ENCODE measurements around the gene ANKRD1.
"Not testable (repeated sequence)": the region's sequence is repeated elsewhere in the genome, so short reads cannot be mapped to it uniquely, and the experiment has no call there.

ANKRD1 gene

GRCh38 chr10:90913774-90914420, 7.0 kb downstream of the ANKRD1 start:
- no peak for TF ChIP-seq Cebpa-rat (IDR thresholded peaks at IDR 0.05)
- Histone ChIP-seq H3K4me2 (no peak overlapping the region), H3K9ac (no peak overlapping the region), H3K9me3 (no peaks in the 10 kb centered on the region), H3K4me1 (peaks cover 11% of the 10 kb centered on the region), H3K27me3 (no peaks in the 10 kb centered on the region), H4K20me1 (no peaks in the 10 kb centered on the region), H3K4me3 (no peak overlapping the region), H3K27ac (no peak overlapping the region), H3K36me3 (no peaks in the 10 kb centered on the region)

GRCh38 chr10:90912854-90913479, 7.9 kb downstream of the ANKRD1 start:
- Histone ChIP-seq H3K4me3 (no peak overlapping the region), H3K4me2 (no peak overlapping the region), H4K20me1 (no peaks in the 10 kb centered on the region), H3K9ac (no peak overlapping the region), H3K27me3 (no peaks in the 10 kb centered on the region), H3K4me1 (peaks cover 6% of the 10 kb centered on the region), H3K9me3 (no peaks in the 10 kb centered on the region), H3K27ac (no peak overlapping the region), H3K36me3 (peaks cover 1% of the 10 kb centered on the region; the same call in 1 of the 2 replicates)
- no peak for TF ChIP-seq Cebpa-rat (IDR thresholded peaks at IDR 0.05)

GRCh38 chr10:90912174-90912573, 8.7 kb downstream of the ANKRD1 start:
- Histone ChIP-seq H3K4me1 (peaks cover 6% of the 10 kb centered on the region; the same call in 1 of the 2 replicates), H3K9ac (no peak overlapping the region), H3K27ac (no peak overlapping the region), H3K9me3 (no peaks in the 10 kb centered on the region), H3K4me3 (no peak overlapping the region), H4K20me1 (no peaks in the 10 kb centered on the region), H3K27me3 (no peaks in the 10 kb centered on the region), H3K4me2 (no peak overlapping the region), H3K36me3 (peaks cover 9% of the 10 kb centered on the region)
- no peak for TF ChIP-seq Cebpa-rat (IDR thresholded peaks at IDR 0.05)

DNA sequence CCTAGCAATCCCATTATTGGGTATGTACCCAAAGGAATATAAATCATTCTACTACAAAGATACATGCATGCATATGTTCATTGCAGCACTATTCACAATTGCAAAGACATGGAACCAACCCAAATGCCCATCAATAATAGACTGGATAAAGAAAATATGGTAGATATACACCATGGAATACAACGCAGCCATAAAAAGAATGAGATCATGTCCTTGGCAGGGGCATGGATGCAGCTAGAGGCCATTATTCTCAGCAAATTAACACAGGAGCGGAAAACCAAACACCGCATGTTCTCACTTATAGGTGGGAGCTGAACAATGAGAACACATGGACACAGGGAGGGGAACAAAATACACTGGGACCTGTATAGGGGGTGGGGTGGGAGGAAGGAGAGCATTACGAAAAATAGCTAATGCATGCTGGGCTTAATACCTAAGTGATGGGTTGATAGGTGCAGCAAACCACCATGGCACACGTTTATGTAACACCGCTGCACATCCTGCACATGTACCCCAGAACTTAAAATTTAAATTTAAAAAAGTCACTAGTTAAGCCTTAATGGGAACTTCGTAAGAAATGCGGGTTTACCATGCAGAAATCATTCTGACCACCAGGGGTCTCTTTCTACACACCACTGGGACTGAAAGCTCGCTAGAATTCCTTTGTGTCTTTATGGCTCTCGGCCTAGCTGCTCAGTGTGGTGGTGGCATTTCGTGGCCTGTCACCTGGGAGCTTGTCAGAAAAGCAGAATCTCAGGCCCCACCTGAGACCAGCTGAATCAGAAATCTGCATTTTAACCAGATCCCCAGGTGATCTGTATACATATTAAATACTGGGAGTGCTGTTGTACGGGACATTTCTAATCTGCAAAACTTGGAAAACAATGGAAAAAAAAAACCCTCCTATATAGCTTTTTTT, 9.5 kb downstream of the ANKRD1 start:
- Histone ChIP-seq H3K4me3 (no peak overlapping the region), H4K20me1 (no peaks in the 10 kb centered on the region), H3K27ac (no peak overlapping the region), H3K9me3 (no peaks in the 10 kb centered on the region), H3K4me2 (no peak overlapping the region), H3K4me1 (peaks cover 6% of the 10 kb centered on the region; the same call in 1 of the 2 replicates), H3K36me3 (peaks cover 16% of the 10 kb centered on the region), H3K9ac (no peak overlapping the region), H3K27me3 (no peaks in the 10 kb centered on the region)
- no peak for TF ChIP-seq Cebpa-rat (IDR thresholded peaks at IDR 0.05)

DNA sequence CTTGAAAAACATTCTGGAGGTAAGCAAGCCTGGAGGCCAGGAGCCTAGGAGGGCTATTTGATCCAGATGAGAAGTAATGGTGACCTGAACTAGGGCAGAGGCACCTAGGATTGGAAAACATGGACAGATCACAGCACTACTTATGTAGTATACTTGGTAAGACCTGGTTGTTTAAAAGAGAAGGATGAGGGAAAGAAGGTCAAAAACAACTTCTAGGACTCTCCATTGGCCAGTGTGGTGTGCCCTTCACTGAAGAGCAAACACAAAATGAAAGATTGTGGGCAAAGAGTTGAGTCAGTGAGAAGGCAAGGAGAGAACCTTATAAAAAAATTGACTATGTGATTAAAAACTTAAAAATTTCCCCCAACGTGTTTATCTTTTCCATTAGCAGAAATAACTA, 14.3 kb downstream of the ANKRD1 start:
- Histone ChIP-seq H3K27ac (no peak overlapping the region), H3K4me3 (no peak overlapping the region), H3K36me3 (peaks cover 45% of the 10 kb centered on the region), H3K27me3 (no peaks in the 10 kb centered on the region), H3K9ac (no peak overlapping the region), H3K4me1 (peaks cover 6% of the 10 kb centered on the region; the same call in 1 of the 2 replicates), H3K9me3 (no peaks in the 10 kb centered on the region), H4K20me1 (no peaks in the 10 kb centered on the region), H3K4me2 (no peak overlapping the region)
- TF ChIP-seq Cebpa-rat (IDR thresholded peaks at IDR 0.05) = no peak

- Histone ChIP-seq H3K9me3 (no peaks in the 10 kb centered on the region), H3K36me3 (peaks cover 52% of the 10 kb centered on the region), H3K4me1 (peaks cover 6% of the 10 kb centered on the region; the same call in 1 of the 2 replicates), H4K20me1 (no peaks in the 10 kb centered on the region), H3K27me3 (no peaks in the 10 kb centered on the region), H3K4me3 (no peak overlapping the region), H3K27ac (no peak overlapping the region), H3K9ac (no peak overlapping the region), H3K4me2 (no peak overlapping the region)
- TF ChIP-seq Cebpa-rat (IDR thresholded peaks at IDR 0.05) = no peak
Observed at GRCh38 chr10:90905925-90906324, 15.0 kb downstream of the ANKRD1 start.

DNA sequence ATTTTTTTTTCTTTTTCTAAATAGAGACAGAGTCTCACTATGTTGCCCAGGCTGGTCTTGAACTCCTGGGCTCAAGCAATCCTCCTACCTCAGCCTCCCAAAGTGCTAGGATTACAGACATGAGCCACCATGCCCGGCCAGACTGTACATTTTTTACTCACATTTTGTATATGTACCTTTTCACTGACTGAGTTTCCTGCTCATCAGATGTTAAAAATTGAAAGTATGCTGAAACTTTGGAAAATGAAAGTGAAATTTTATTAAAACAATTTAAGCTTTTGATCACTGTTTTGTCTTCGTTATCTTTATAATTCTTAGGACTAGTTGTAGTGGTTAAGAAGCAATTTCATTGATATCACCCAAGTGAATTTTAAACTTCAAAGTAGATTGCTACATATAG, 24.0 kb downstream of the ANKRD1 start:
- H3K4me1 ChIP-seq, H3K4me3 ChIP-seq, H3K27ac ChIP-seq, H3K4me2 ChIP-seq, H3K9me3 ChIP-seq, H4K20me1 ChIP-seq, H3K27me3 ChIP-seq, H3K9ac ChIP-seq: not testable (repeated sequence)
- H3K36me3 ChIP-seq = peaks cover 80% of the 10 kb centered on the region

DNA sequence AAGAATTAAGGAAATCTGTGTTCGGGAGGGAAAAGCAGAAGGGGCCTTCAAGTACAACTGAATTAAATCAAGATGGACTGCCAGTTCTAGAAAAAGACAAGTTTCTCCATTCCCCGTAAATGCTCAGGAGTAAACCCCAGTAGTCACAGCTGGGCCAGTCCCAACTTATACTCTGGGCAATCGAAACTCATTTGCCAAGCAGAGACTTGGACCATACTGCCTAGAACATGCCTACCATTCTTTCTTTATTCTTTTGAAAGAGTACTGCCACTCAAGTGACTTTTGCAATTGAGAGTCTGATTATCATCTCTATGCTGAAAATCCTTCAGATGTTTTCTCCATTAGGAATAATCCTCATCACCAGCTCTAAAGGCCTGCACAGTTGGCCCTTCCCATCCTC, 27.7 kb downstream of the ANKRD1 start:
- H3K27me3 ChIP-seq = no peaks in the 10 kb centered on the region
- H4K20me1 ChIP-seq = no peaks in the 10 kb centered on the region
- peaks cover 84% of the 10 kb centered on the region for H3K36me3 ChIP-seq
- no peak for TF ChIP-seq Cebpa-rat (IDR thresholded peaks at IDR 0.05)
- H3K9me3 ChIP-seq = no peaks in the 10 kb centered on the region
- H3K27ac ChIP-seq = no peak overlapping the region
- H3K4me2 ChIP-seq = no peak overlapping the region
- H3K4me1 ChIP-seq = no peaks in the 10 kb centered on the region
- no peak overlapping the region for H3K4me3 ChIP-seq
- H3K9ac ChIP-seq = no peak overlapping the region

GRCh38 chr10:90890347-90890746, 30.5 kb downstream of the ANKRD1 start:
- Histone ChIP-seq H3K27ac (no peak overlapping the region), H3K36me3 (peaks cover 96% of the 10 kb centered on the region), H3K27me3 (no peaks in the 10 kb centered on the region), H4K20me1 (0 out of 2 replicates have a peak, but pooled peaks cover 6% of the 10 kb centered on the region), H3K9ac (no peak overlapping the region), H3K4me3 (no peak overlapping the region), H3K4me1 (no peaks in the 10 kb centered on the region), H3K9me3 (no peaks in the 10 kb centered on the region), H3K4me2 (no peak overlapping the region)
- TF ChIP-seq Cebpa-rat (IDR thresholded peaks at IDR 0.05) = no peak

DNA sequence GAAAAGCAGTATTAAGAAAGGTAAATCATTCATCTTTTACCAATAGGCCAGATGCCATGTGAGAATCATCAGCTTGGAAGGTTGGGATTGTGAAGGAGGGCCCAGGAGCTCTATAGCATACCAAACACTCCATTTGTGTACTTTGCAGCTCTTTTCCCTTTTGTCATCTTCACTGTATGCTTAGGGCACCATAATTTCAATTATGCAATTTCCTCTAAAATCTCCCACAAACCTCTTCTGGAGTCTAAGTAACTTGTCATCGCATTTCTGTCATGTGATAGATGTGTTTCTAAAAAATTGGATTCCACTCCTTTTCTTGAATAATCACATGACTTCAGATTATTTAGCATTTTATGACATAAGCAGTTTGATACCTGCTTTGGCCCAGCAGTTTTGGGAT, 31.3 kb downstream of the ANKRD1 start:
- no peak overlapping the region for H3K4me2 ChIP-seq
- no peaks in the 10 kb centered on the region for H3K27me3 ChIP-seq
- H3K4me1 ChIP-seq = no peaks in the 10 kb centered on the region
- peaks cover 100% of the 10 kb centered on the region for H3K36me3 ChIP-seq
- H3K27ac ChIP-seq = no peak overlapping the region
- no peak overlapping the region for H3K4me3 ChIP-seq
- 0 out of 2 replicates have a peak, but pooled peaks cover 8% of the 10 kb centered on the region for H4K20me1 ChIP-seq
- H3K9me3 ChIP-seq = no peaks in the 10 kb centered on the region
- H3K9ac ChIP-seq = no peak overlapping the region
- TF ChIP-seq Cebpa-rat (IDR thresholded peaks at IDR 0.05) = no peak
